ENCODE results near the gene OBSCN.

The OBSCN gene

DNA sequence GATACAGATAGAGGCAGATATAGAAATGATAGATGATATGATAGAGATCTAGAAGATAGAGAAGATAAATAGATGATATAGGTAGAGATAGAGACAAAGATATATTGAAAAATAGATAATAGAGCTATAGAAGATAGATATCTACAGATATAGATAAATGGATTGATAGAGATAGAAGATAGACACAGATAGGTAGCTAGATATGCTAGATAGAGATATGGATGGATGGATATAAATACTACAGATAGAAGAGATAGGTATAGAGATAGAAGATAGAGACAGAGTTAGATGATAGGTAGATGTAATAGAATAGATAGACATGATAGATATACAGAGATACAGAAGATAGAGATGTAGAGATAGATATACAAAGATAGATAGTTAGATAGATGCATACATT is 177.4 kb downstream of the OBSCN start:
- no peaks in the 10 kb centered on the region for H3K4me1 ChIP-seq (ENCODE audit: control insufficient read depth, insufficient read depth, low read length)
- no peaks in the 10 kb centered on the region for H3K36me3 ChIP-seq (ENCODE audit: control insufficient read depth, insufficient read depth, low read length)
- peaks cover 25% of the 10 kb centered on the region for H3K27me3 ChIP-seq (ENCODE audit: control insufficient read depth, insufficient read depth, low read length)
- H3K4me3 ChIP-seq (ENCODE audit: low read depth, low read length): no peak overlapping the region
- H3K9ac ChIP-seq (ENCODE audit: low read depth, low read length): no peak overlapping the region
- no peaks in the 10 kb centered on the region for H3K9me3 ChIP-seq (ENCODE audit: control insufficient read depth, insufficient read depth, low read length)
- H3K27ac ChIP-seq (ENCODE audit: low read depth, low read length): no peak overlapping the region

GRCh38 chr1:228387321-228387720 is 179.5 kb downstream of the OBSCN start:
- Histone ChIP-seq H3K36me3 (ENCODE audit: control insufficient read depth, insufficient read depth, low read length) (peaks cover 4% of the 10 kb centered on the region; the same call in 1 of the 2 replicates), H3K9ac (ENCODE audit: low read depth, low read length) (no peak overlapping the region), H3K27me3 (ENCODE audit: control insufficient read depth, insufficient read depth, low read length) (peaks cover 12% of the 10 kb centered on the region), H3K9me3 (ENCODE audit: control insufficient read depth, insufficient read depth, low read length) (no peaks in the 10 kb centered on the region), H3K27ac (ENCODE audit: low read depth, low read length) (no peak overlapping the region), H3K4me3 (ENCODE audit: low read depth, low read length) (no peak overlapping the region), H3K4me1 (ENCODE audit: control insufficient read depth, insufficient read depth, low read length) (no peaks in the 10 kb centered on the region)

GRCh38 chr1:228390649-228391048 is 182.8 kb downstream of the OBSCN start:
- no peak overlapping the region for H3K4me3 ChIP-seq (ENCODE audit: low read depth, low read length)
- no peaks in the 10 kb centered on the region; the same call in 1 of the 2 replicates for H3K27me3 ChIP-seq (ENCODE audit: control insufficient read depth, insufficient read depth, low read length)
- H3K9ac ChIP-seq (ENCODE audit: low read depth, low read length): no peak overlapping the region
- no peaks in the 10 kb centered on the region for H3K4me1 ChIP-seq (ENCODE audit: control insufficient read depth, insufficient read depth, low read length)
- H3K9me3 ChIP-seq (ENCODE audit: control insufficient read depth, insufficient read depth, low read length): no peaks in the 10 kb centered on the region
- no peak overlapping the region for H3K27ac ChIP-seq (ENCODE audit: low read depth, low read length)
- peaks cover 35% of the 10 kb centered on the region for H3K36me3 ChIP-seq (ENCODE audit: control insufficient read depth, insufficient read depth, low read length)

DNA sequence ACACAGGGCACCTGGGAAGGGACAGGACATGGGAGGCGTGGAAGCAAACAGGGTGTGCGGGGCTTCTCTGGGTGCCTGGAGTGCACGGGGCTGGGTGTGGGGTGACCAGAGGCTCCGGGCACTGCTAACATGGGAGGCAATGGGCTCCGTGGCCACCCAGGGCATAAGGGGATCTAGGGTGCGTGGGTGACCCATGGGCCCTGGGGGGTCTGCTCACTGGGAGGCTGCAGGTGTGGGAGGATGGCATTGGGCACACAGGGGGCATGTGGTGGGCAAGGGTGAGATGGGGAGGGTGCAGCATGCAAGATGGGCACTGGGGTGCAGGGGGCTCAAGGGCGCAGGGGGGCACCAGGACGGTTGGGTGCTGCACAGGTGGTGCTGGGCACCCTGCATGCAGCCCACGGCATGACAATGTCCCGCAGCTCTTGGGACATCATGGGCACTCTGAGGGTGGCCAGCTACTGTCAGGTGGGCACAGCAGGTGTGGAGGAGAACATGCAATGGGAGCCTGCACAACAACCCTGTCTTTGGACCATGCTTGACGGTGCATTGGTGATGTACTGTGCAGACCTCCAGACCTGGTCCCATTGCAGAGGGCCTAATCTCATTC is 183.7 kb downstream of the OBSCN start:
- H3K4me3 ChIP-seq (ENCODE audit: low read depth, low read length): no peak overlapping the region
- H3K36me3 ChIP-seq (ENCODE audit: control insufficient read depth, insufficient read depth, low read length): peaks cover 43% of the 10 kb centered on the region
- H3K4me1 ChIP-seq (ENCODE audit: control insufficient read depth, insufficient read depth, low read length): no peaks in the 10 kb centered on the region
- H3K27ac ChIP-seq (ENCODE audit: low read depth, low read length): no peak overlapping the region
- H3K27me3 ChIP-seq (ENCODE audit: control insufficient read depth, insufficient read depth, low read length): no peaks in the 10 kb centered on the region
- no peaks in the 10 kb centered on the region for H3K9me3 ChIP-seq (ENCODE audit: control insufficient read depth, insufficient read depth, low read length)
- no peak overlapping the region for H3K9ac ChIP-seq (ENCODE audit: low read depth, low read length)

DNA sequence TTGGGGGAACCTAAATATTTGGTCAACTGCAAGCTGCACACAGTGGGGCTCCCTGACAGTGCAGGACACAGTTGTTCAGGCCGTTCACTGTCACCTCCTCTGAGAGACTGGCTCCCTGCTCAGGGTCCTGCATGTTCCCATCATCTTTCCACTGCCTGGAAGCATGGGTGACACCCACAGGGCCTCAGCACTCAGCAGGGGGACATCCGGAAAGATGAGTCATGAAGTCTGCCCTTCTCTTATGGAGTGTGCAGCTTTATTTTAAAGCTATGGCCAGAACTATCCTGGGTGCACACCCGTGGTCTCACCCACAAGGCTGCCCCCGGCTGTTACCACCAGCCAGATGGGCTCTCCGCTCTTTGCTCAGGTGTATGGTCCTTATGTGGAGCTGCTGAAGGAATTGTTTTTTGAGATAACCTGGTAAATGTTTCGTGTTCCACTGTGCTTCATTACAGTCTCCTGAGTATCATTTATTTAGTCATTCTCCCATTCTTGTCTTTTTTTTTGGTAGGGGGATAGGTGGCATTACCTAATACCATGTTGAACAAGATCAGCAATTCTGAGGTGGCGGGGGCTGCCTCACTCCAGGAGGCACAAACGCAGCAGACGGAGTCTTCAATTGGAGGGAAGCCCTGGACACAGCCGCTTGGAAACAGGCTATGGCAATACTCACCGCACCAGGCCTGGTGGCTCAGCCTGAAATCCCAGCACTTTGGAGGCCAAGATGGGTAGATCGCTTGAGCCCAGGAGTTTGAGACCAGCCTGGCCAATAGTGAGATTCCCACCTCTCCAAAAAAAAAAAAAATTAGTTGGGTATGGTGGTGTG is 184.5 kb downstream of the OBSCN start:
- Histone ChIP-seq H3K4me3 (ENCODE audit: low read depth, low read length) (no peak overlapping the region), H3K36me3 (ENCODE audit: control insufficient read depth, insufficient read depth, low read length) (peaks cover 51% of the 10 kb centered on the region), H3K9me3 (ENCODE audit: control insufficient read depth, insufficient read depth, low read length) (no peaks in the 10 kb centered on the region), H3K9ac (ENCODE audit: low read depth, low read length) (no peak overlapping the region), H3K27ac (ENCODE audit: low read depth, low read length) (no peak overlapping the region), H3K27me3 (ENCODE audit: control insufficient read depth, insufficient read depth, low read length) (no peaks in the 10 kb centered on the region), H3K4me1 (ENCODE audit: control insufficient read depth, insufficient read depth, low read length) (no peaks in the 10 kb centered on the region)

- Histone ChIP-seq H3K9me3 (ENCODE audit: control insufficient read depth, insufficient read depth, low read length) (no peaks in the 10 kb centered on the region), H3K27ac (ENCODE audit: low read depth, low read length) (no peak overlapping the region), H3K9ac (ENCODE audit: low read depth, low read length) (no peak overlapping the region), H3K4me1 (ENCODE audit: control insufficient read depth, insufficient read depth, low read length) (no peaks in the 10 kb centered on the region), H3K36me3 (ENCODE audit: control insufficient read depth, insufficient read depth, low read length) (peaks cover 60% of the 10 kb centered on the region), H3K4me3 (ENCODE audit: low read depth, low read length) (no peak overlapping the region), H3K27me3 (ENCODE audit: control insufficient read depth, insufficient read depth, low read length) (no peaks in the 10 kb centered on the region)
Measured at GRCh38 chr1:228393268-228393701, 185.4 kb downstream of the OBSCN start.

GRCh38 chr1:228393811-228394570 is 186.1 kb downstream of the OBSCN start:
- Histone ChIP-seq H3K9me3 (ENCODE audit: control insufficient read depth, insufficient read depth, low read length) (no peaks in the 10 kb centered on the region), H3K36me3 (ENCODE audit: control insufficient read depth, insufficient read depth, low read length) (peaks cover 67% of the 10 kb centered on the region), H3K9ac (ENCODE audit: low read depth, low read length) (no peak overlapping the region), H3K27me3 (ENCODE audit: control insufficient read depth, insufficient read depth, low read length) (no peaks in the 10 kb centered on the region), H3K27ac (ENCODE audit: low read depth, low read length) (no peak overlapping the region), H3K4me3 (ENCODE audit: low read depth, low read length) (no peak overlapping the region), H3K4me1 (ENCODE audit: control insufficient read depth, insufficient read depth, low read length) (no peaks in the 10 kb centered on the region)

DNA sequence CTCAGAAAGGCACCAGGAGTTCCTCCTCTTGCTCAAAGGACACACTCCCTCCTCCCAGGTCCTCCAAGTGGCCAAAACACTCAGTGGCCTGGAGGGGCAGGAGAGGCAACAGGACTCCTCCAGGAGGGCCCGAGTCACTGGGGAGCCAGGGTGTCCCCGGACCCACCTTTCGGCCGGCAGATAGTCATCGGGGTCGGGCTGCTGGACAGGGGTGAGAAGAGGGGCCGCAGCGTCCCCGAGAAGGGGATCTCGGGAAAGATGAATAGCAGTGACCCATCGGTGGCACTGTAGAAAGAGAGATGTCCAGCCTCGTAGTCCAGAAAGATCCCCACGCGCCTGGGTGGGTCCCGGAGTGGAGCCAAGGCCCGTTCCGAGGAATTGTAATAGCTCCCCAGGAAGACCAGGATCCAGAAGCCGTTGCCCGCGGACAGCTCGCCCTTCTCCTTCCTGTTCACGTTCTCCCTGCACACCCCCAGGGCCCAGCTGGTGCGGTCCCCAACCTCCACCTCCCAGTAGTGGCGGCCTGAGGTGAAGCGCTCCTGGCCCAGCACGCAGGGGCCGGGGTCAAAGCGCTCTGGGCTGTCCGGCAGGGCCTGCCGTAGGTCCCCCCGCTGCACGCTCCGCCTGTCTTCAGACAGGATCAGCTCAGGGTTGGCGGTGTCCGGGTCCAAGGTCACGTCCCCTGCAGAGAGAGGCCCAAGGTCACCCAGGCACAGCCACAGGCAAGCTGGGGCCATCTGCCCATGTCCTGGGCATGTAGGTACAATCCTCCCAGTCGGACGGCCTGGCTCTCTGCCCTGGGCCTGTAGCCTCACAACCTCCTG is 186.9 kb downstream of the OBSCN start:
- H3K27me3 ChIP-seq (ENCODE audit: control insufficient read depth, insufficient read depth, low read length): no peaks in the 10 kb centered on the region
- no peak overlapping the region for H3K9ac ChIP-seq (ENCODE audit: low read depth, low read length)
- H3K4me3 ChIP-seq (ENCODE audit: low read depth, low read length): no peak overlapping the region
- no peak overlapping the region for H3K27ac ChIP-seq (ENCODE audit: low read depth, low read length)
- no peaks in the 10 kb centered on the region for H3K4me1 ChIP-seq (ENCODE audit: control insufficient read depth, insufficient read depth, low read length)
- no peaks in the 10 kb centered on the region for H3K9me3 ChIP-seq (ENCODE audit: control insufficient read depth, insufficient read depth, low read length)
- peaks cover 74% of the 10 kb centered on the region for H3K36me3 ChIP-seq (ENCODE audit: control insufficient read depth, insufficient read depth, low read length)

- Histone ChIP-seq H3K4me3 (ENCODE audit: low read depth, low read length) (no peak overlapping the region), H3K36me3 (ENCODE audit: control insufficient read depth, insufficient read depth, low read length) (peaks cover 92% of the 10 kb centered on the region), H3K27me3 (ENCODE audit: control insufficient read depth, insufficient read depth, low read length) (no peaks in the 10 kb centered on the region)
Measured at GRCh38 chr1:228396770-228397662, 189.2 kb downstream of the OBSCN start.

GRCh38 chr1:228397966-228398365 is 190.1 kb downstream of the OBSCN start:
- peaks cover 91% of the 10 kb centered on the region for H3K36me3 ChIP-seq (ENCODE audit: control insufficient read depth, insufficient read depth, low read length)
- H3K27me3 ChIP-seq (ENCODE audit: control insufficient read depth, insufficient read depth, low read length): no peaks in the 10 kb centered on the region
- H3K4me1 ChIP-seq (ENCODE audit: control insufficient read depth, insufficient read depth, low read length): no peaks in the 10 kb centered on the region
- no peak overlapping the region for H3K9ac ChIP-seq (ENCODE audit: low read depth, low read length)
- H3K9me3 ChIP-seq (ENCODE audit: control insufficient read depth, insufficient read depth, low read length): no peaks in the 10 kb centered on the region
- no peak overlapping the region for H3K4me3 ChIP-seq (ENCODE audit: low read depth, low read length)
- H3K27ac ChIP-seq (ENCODE audit: low read depth, low read length): no peak overlapping the region

More at GRCh38 chr1:228396770-228397662, 189.2 kb downstream of the OBSCN start:
- Histone ChIP-seq H3K9me3 (ENCODE audit: control insufficient read depth, insufficient read depth, low read length) (no peaks in the 10 kb centered on the region), H3K4me1 (ENCODE audit: control insufficient read depth, insufficient read depth, low read length) (no peaks in the 10 kb centered on the region), H3K9ac (ENCODE audit: low read depth, low read length) (no peak overlapping the region), H3K27ac (ENCODE audit: low read depth, low read length) (no peak overlapping the region)

Data from HUES48 (cell line).